HEK293 (cell line): ENCODE data around the gene ABTB2.

Experiments used
- CTCF ChIA-PET: fragments of 350-600 bp; formaldehyde crosslinking; extraction: SDS; loops from one replicate; lab custom pipeline; 2021; ENCODE audit warnings: antibody characterized with exemption; lab: Yijun Ruan, JAX
- POLR2A ChIA-PET: fragments of 300-600 bp; formaldehyde crosslinking; extraction: SDS; loops from one replicate; lab custom pipeline; 2020; ENCODE audit warnings: antibody characterized with exemption, inconsistent platforms; lab: Yijun Ruan, JAX
- H3K27ac ChIP-seq: fragments of 200-500 bp; sonication (Bioruptor generic); 2 replicates; pipeline ENCODE4 v1.5.1; 2014; ENCODE audit warnings: low read depth, low read length, control low read depth, inconsistent platforms; ENCODE audit errors: extremely low read depth
- H3K36me3 ChIP-seq, 2 experiments: fragments of 200-500 bp in 1 of 2; sonication (Bioruptor generic) in 1 of 2; 1 replicate in 1 of 2; 2 replicates in 1 of 2; pipeline ENCODE4 v1.5.1; 2014 to 2017; ENCODE audit warnings: inconsistent platforms in 2 of 2, low read length in 2 of 2; ENCODE audit not compliant: control insufficient read depth in 2 of 2, insufficient read depth in 1 of 2
- H3K4me1 ChIP-seq: fragments of 200-500 bp; sonication (Bioruptor generic); 2 replicates; pipeline ENCODE4 v1.5.1; 2014; ENCODE audit warnings: mild to moderate bottlenecking, low read length, inconsistent platforms; ENCODE audit not compliant: control insufficient read depth, insufficient read depth
- H3K4me3 ChIP-seq: 2 replicates; pipeline ENCODE4 v1.5.1; 2011; ENCODE audit warnings: low read depth, mild to moderate bottlenecking, control low read depth, low read length, moderate library complexity
- H3K9me3 ChIP-seq: fragments of 200-500 bp; sonication (Bioruptor generic); 2 replicates; pipeline ENCODE4 v1.5.1; 2014; ENCODE audit warnings: low read depth, low read length, inconsistent platforms; ENCODE audit not compliant: control insufficient read depth, insufficient read depth
- BCL11A ChIP-seq: fragments of 450-650 bp; formaldehyde crosslinking; IDR thresholded peaks from 2 replicates; pipeline ENCODE4 v1.5.1; 2016; ENCODE audit warnings: low read depth, missing biosample characterization, missing genetic modification characterization
- EGR2 ChIP-seq: fragments of 450-650 bp; formaldehyde crosslinking; IDR thresholded peaks from 2 replicates; pipeline ENCODE4 v1.5.1; 2016; ENCODE audit warnings: low read depth, missing biosample characterization, missing genetic modification characterization
- GLI2 ChIP-seq: fragments of 450-650 bp; formaldehyde crosslinking; IDR thresholded peaks from 2 replicates; pipeline ENCODE4; 2017; ENCODE audit warnings: missing biosample characterization, missing genetic modification characterization, low read depth, borderline replicate concordance
- IKZF3 ChIP-seq: fragments of 450-650 bp; IDR thresholded peaks from 2 replicates; pipeline ENCODE4 v1.5.0; 2018; ENCODE audit warnings: missing biosample characterization, mild to moderate bottlenecking, missing genetic modification characterization, moderate library complexity
- KLF1 ChIP-seq: fragments of 450-650 bp; formaldehyde crosslinking; IDR thresholded peaks from 2 replicates; pipeline ENCODE4 v1.5.1; 2016; ENCODE audit warnings: missing biosample characterization, missing genetic modification characterization
- SCRT1 ChIP-seq: fragments of 450-650 bp; formaldehyde crosslinking; IDR thresholded peaks from 2 replicates; pipeline ENCODE4 v1.5.1; 2016; ENCODE audit warnings: missing biosample characterization, missing genetic modification characterization, borderline replicate concordance
- SP7 ChIP-seq: fragments of 450-650 bp; formaldehyde crosslinking; IDR thresholded peaks from 2 replicates; pipeline ENCODE4 v1.5.1; 2016; ENCODE audit warnings: missing biosample characterization, missing genetic modification characterization
- WT1 ChIP-seq: fragments of 450-650 bp; formaldehyde crosslinking; IDR thresholded peaks from 2 replicates; pipeline ENCODE4 v1.5.1; 2016; ENCODE audit warnings: missing biosample characterization, missing genetic modification characterization
- YY2 ChIP-seq: fragments of 450-650 bp; formaldehyde crosslinking; IDR thresholded peaks from 2 replicates; pipeline ENCODE4 v1.5.1; 2016; ENCODE audit warnings: missing biosample characterization, missing genetic modification characterization
- ZNF132 ChIP-seq: fragments of 450-650 bp; formaldehyde crosslinking; IDR thresholded peaks from 2 replicates; pipeline ENCODE4 v1.5.1; 2017; ENCODE audit warnings: missing biosample characterization, missing genetic modification characterization, borderline replicate concordance
- ZNF184 ChIP-seq: fragments of 450-650 bp; IDR thresholded peaks from 2 replicates; pipeline ENCODE4 v1.5.1; 2018; ENCODE audit warnings: missing biosample characterization, mild to moderate bottlenecking, missing genetic modification characterization
- ZNF221 ChIP-seq: fragments of 450-650 bp; formaldehyde crosslinking; IDR thresholded peaks from 2 replicates; pipeline ENCODE4 v1.5.1; 2017; ENCODE audit warnings: missing biosample characterization, missing genetic modification characterization, borderline replicate concordance
- ZNF23 ChIP-seq: fragments of 450-650 bp; formaldehyde crosslinking; IDR thresholded peaks from 2 replicates; pipeline ENCODE4 v1.5.1; 2016; ENCODE audit warnings: missing biosample characterization, missing genetic modification characterization, borderline replicate concordance
- ZNF266 ChIP-seq: fragments of 450-650 bp; formaldehyde crosslinking; IDR thresholded peaks from 2 replicates; pipeline ENCODE4 v1.5.1; 2016; ENCODE audit warnings: missing biosample characterization, missing genetic modification characterization, low read depth
- ZNF391 ChIP-seq: fragments of 450-650 bp; formaldehyde crosslinking; IDR thresholded peaks from 2 replicates; pipeline ENCODE4 v1.5.1; 2016; ENCODE audit warnings: low read depth, missing biosample characterization, missing genetic modification characterization, borderline replicate concordance
- ZNF394 ChIP-seq: fragments of 450-650 bp; formaldehyde crosslinking; IDR thresholded peaks from 2 replicates; pipeline ENCODE4 v1.5.1; 2016; ENCODE audit warnings: missing biosample characterization, missing genetic modification characterization, mild to moderate bottlenecking, moderate library complexity, borderline replicate concordance
- ZNF433 ChIP-seq: fragments of 450-650 bp; formaldehyde crosslinking; IDR thresholded peaks from 2 replicates; pipeline ENCODE4 v1.5.1; 2016; ENCODE audit warnings: missing biosample characterization, missing genetic modification characterization, low read depth
- ZNF501 ChIP-seq: fragments of 450-650 bp; formaldehyde crosslinking; IDR thresholded peaks from 2 replicates; pipeline ENCODE4 v1.5.1; 2016; ENCODE audit warnings: missing biosample characterization, missing genetic modification characterization
- ZNF548 ChIP-seq: fragments of 450-650 bp; formaldehyde crosslinking; IDR thresholded peaks from 2 replicates; pipeline ENCODE4 v1.5.1; 2016; ENCODE audit warnings: missing biosample characterization, missing genetic modification characterization
- ZNF560 ChIP-seq: fragments of 450-650 bp; formaldehyde crosslinking; IDR thresholded peaks from 2 replicates; pipeline ENCODE4 v1.5.1; 2017; ENCODE audit warnings: missing biosample characterization, missing genetic modification characterization, borderline replicate concordance
- ZNF585B ChIP-seq: fragments of 450-650 bp; formaldehyde crosslinking; IDR thresholded peaks from 2 replicates; pipeline ENCODE4 v1.5.1; 2016; ENCODE audit warnings: missing biosample characterization, missing genetic modification characterization
- ZNF600 ChIP-seq: fragments of 450-650 bp; formaldehyde crosslinking; IDR thresholded peaks from 2 replicates; pipeline ENCODE4 v1.5.1; 2016; ENCODE audit warnings: missing biosample characterization, missing genetic modification characterization
- ZNF670 ChIP-seq: fragments of 450-650 bp; formaldehyde crosslinking; IDR thresholded peaks from 2 replicates; pipeline ENCODE4 v1.5.1; 2016; ENCODE audit warnings: missing biosample characterization, missing genetic modification characterization, low read depth
- ZNF701 ChIP-seq: fragments of 450-650 bp; formaldehyde crosslinking; IDR thresholded peaks from 2 replicates; pipeline ENCODE4 v1.5.1; 2016; ENCODE audit warnings: missing biosample characterization, missing genetic modification characterization
- ZNF76 ChIP-seq: fragments of 450-650 bp; formaldehyde crosslinking; IDR thresholded peaks from 2 replicates; pipeline ENCODE4; 2016; ENCODE audit warnings: low read depth, missing biosample characterization, missing genetic modification characterization, borderline replicate concordance
- ZXDB ChIP-seq: fragments of 450-650 bp; formaldehyde crosslinking; IDR thresholded peaks from 2 replicates; pipeline ENCODE4 v1.5.1; 2016; ENCODE audit warnings: missing biosample characterization, missing genetic modification characterization
- TF ChIP-seq, protein P1 (sequence below): sonication (generic); formaldehyde crosslinking; IDR thresholded peaks from 2 replicates; pipeline ENCODE4 v1.8.1; 2022; ENCODE audit warnings: mild to moderate bottlenecking, moderate library complexity, missing genetic modification reagents
- TF ChIP-seq, protein P2 (sequence below): fragments of 450-650 bp; formaldehyde crosslinking; IDR thresholded peaks from 2 replicates; pipeline ENCODE4 v1.5.1; 2016; ENCODE audit warnings: missing biosample characterization, missing genetic modification characterization
- TF ChIP-seq, protein P3 (sequence below): fragments of 450-650 bp; formaldehyde crosslinking; IDR thresholded peaks from 2 replicates; pipeline ENCODE4 v1.5.1; 2016; ENCODE audit warnings: missing biosample characterization, missing genetic modification characterization
- TF ChIP-seq, protein P4 (sequence below): fragments of 450-650 bp; formaldehyde crosslinking; IDR thresholded peaks from 2 replicates; pipeline ENCODE4 v1.5.1; 2016; ENCODE audit warnings: missing biosample characterization, missing genetic modification characterization

ABTB2 gene

DNA sequence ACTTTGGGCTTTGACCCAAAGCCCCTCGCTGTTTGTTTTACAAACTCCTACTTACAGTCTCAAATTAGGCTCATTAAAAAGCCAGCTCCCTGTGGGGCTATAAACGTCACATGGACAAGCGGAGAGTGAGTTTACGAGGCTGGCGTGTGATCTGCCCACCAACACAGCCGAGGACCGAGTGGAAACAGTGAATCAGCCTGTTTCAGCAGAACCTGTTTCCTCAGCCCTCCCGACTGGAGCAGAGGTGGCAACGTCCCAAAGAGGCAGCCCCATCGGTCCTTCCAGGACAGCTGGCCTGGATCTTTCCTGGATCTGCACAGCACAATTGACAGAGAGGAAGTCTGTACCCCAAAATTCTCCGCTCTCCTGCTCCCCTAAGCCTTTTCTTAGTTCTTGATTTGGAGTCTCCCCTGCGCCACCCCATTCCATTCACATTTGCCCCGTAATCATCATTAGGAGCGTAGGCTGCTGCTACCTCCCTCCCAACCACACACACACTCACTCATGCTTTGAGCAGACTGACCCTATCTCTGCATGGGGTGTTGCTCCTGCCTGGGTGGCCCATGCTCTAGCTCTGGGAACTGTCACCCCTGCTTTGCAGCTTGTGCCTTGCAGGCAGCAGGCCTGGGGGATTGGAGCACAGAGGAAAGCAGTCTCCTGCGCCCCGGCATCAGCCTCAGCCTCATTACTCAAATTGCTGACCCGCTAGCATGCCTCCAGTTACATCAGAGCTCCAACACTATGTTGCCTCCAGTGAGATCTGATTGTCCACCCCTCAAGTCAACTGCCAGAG lies 134.6 kb downstream of the ABTB2 start:
- H3K4me1 ChIP-seq = peaks cover 5% of the 10 kb centered on the region
- H3K4me3 ChIP-seq = no peak overlapping the region
- peak overlapping the region; percentile 32 for H3K27ac ChIP-seq
- H3K9me3 ChIP-seq = no peaks in the 10 kb centered on the region
- ChIA-PET POLR2A (no interaction called here), CTCF (interaction anchor here (1.0 kb wide), 1 partner anchor 49 kb away, joined by 6 read pairs; no protein-coding TSS in a partner anchor)
- H3K36me3 ChIP-seq = no peaks in the 10 kb centered on the region
- no peak for TF ChIP-seq ZNF560 (tag by site-specific recombination)
- no peak for TF ChIP-seq ZNF701 (tag by site-specific recombination)
- TF ChIP-seq ZNF548 (tag by site-specific recombination) = no peak
- peak; percentile 57 for TF ChIP-seq ZNF184 (tag by site-specific recombination)
- peak; percentile 95 for TF ChIP-seq ZNF600 (tag by site-specific recombination)
- TF ChIP-seq ZNF391 = peak; percentile 85; the same call in 1 of the 2 replicates
- TF ChIP-seq BCL11A = peak; percentile 90
- TF ChIP-seq GLI2 (tag by site-specific recombination) = peak; percentile 92; the same call in 1 of the 2 replicates
- TF ChIP-seq, protein P1, sequence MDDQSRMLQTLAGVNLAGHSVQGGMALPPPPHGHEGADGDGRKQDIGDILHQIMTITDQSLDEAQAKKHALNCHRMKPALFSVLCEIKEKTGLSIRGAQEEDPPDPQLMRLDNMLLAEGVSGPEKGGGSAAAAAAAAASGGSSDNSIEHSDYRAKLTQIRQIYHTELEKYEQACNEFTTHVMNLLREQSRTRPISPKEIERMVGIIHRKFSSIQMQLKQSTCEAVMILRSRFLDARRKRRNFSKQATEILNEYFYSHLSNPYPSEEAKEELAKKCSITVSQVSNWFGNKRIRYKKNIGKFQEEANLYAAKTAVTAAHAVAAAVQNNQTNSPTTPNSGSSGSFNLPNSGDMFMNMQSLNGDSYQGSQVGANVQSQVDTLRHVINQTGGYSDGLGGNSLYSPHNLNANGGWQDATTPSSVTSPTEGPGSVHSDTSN (CRISPR knock-in tag) = peak; percentile 29; the same call in 1 of the 2 replicates
- TF ChIP-seq, protein P2, sequence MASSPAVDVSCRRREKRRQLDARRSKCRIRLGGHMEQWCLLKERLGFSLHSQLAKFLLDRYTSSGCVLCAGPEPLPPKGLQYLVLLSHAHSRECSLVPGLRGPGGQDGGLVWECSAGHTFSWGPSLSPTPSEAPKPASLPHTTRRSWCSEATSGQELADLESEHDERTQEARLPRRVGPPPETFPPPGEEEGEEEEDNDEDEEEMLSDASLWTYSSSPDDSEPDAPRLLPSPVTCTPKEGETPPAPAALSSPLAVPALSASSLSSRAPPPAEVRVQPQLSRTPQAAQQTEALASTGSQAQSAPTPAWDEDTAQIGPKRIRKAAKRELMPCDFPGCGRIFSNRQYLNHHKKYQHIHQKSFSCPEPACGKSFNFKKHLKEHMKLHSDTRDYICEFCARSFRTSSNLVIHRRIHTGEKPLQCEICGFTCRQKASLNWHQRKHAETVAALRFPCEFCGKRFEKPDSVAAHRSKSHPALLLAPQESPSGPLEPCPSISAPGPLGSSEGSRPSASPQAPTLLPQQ (tag by site-specific recombination) = no peak
- TF ChIP-seq ZNF266 = no peak
- peak; percentile 66 for TF ChIP-seq EGR2 (tag by site-specific recombination)
- TF ChIP-seq KLF1 (tag by site-specific recombination) = peak; percentile 36; the same call in 1 of the 2 replicates
- TF ChIP-seq ZNF394 (tag by site-specific recombination) = peak; percentile 58; the same call in 1 of the 2 replicates
- TF ChIP-seq IKZF3 (tag by site-specific recombination) = peak; percentile 89
- TF ChIP-seq ZNF23 (tag by site-specific recombination) = no peak
- TF ChIP-seq ZNF585B (tag by site-specific recombination) = no peak
- TF ChIP-seq, protein P3, sequence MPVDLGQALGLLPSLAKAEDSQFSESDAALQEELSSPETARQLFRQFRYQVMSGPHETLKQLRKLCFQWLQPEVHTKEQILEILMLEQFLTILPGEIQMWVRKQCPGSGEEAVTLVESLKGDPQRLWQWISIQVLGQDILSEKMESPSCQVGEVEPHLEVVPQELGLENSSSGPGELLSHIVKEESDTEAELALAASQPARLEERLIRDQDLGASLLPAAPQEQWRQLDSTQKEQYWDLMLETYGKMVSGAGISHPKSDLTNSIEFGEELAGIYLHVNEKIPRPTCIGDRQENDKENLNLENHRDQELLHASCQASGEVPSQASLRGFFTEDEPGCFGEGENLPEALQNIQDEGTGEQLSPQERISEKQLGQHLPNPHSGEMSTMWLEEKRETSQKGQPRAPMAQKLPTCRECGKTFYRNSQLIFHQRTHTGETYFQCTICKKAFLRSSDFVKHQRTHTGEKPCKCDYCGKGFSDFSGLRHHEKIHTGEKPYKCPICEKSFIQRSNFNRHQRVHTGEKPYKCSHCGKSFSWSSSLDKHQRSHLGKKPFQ (tag by site-specific recombination) = peak; percentile 81
- peak; percentile 82 for TF ChIP-seq SCRT1 (tag by site-specific recombination)
- peak; percentile 88 for TF ChIP-seq WT1 (tag by site-specific recombination)
- peak; percentile 67; the same call in 1 of the 2 replicates for TF ChIP-seq ZNF221 (tag by site-specific recombination)
- no peak for TF ChIP-seq ZNF132 (tag by site-specific recombination)
- TF ChIP-seq ZXDB (tag by site-specific recombination) = peak; percentile 81
- TF ChIP-seq, protein P4, sequence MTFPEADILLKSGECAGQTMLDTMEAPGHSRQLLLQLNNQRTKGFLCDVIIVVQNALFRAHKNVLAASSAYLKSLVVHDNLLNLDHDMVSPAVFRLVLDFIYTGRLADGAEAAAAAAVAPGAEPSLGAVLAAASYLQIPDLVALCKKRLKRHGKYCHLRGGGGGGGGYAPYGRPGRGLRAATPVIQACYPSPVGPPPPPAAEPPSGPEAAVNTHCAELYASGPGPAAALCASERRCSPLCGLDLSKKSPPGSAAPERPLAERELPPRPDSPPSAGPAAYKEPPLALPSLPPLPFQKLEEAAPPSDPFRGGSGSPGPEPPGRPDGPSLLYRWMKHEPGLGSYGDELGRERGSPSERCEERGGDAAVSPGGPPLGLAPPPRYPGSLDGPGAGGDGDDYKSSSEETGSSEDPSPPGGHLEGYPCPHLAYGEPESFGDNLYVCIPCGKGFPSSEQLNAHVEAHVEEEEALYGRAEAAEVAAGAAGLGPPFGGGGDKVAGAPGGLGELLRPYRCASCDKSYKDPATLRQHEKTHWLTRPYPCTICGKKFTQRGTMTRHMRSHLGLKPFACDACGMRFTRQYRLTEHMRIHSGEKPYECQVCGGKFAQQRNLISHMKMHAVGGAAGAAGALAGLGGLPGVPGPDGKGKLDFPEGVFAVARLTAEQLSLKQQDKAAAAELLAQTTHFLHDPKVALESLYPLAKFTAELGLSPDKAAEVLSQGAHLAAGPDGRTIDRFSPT (tag by site-specific recombination) = peak; percentile 86
- TF ChIP-seq ZNF433 (tag by site-specific recombination) = no peak
- 0 out of 2 replicates have a peak, but pooled peaks have one; percentile 29 for TF ChIP-seq ZNF76 (tag by site-specific recombination)
- no peak for TF ChIP-seq YY2
- no peak for TF ChIP-seq ZNF501 (tag by site-specific recombination)
- TF ChIP-seq ZNF670 = no peak
- peak; percentile 94 for TF ChIP-seq SP7 (tag by site-specific recombination)
